HuH-7 (cell line): ENCODE measurements around the gene ASTL.
A peak's percentile ranks its signal among the peaks of the same experiment; 100 is the strongest.

Experiments used
- DNase-seq: peaks from one replicate; pipeline ENCODE4 v3.0.0; 2011; ENCODE audit warnings: low spot score

The ASTL gene

GRCh38 chr2:96129528-96130120 is 8.7 kb downstream of the ASTL start:
- DNase-seq: no peak

- DNase-seq: no peak
These were observed 9.8 kb downstream of the ASTL start for GRCh38 chr2:96128456-96128855.

DNA sequence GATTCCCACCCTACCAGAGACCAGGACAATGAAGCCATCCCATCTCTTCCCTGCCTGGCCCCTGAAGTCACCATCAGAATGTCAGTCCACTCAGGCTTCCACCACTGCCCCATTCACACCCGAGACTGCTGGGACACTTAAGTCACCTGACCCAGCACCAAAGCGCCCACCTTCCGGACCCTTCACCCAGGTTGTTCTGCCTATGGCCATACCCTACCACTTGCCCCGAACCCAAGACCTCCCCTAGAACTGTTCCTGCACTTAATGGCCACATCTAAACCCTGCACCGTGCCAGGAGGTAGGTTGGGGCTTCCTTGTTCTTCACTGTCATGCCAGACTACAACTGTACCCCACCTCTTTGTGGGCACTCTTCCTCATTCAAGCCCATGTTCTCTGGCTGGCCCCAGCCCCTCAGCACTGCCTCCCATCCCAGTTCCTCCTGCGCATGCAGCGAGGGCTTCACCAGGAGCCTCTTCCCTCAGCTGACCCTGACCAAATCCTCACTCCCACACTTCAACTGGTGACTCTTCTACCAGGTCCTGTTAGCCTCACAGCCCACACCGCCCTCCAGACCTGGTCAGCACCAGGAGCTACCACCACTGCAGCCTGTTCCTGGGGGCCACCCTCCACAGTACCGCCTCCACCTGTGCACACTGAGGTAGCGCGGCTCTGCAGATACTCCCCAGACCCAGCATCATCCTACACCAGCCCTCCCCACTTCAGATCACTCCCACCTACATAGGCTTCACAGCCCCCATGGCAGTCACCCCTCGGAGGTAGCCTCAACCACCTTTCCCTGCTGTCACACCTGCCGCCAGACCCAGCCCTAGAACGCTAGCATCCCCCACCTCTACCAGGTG is 13.7 kb downstream of the ASTL start:
- no peak for DNase-seq

DNA sequence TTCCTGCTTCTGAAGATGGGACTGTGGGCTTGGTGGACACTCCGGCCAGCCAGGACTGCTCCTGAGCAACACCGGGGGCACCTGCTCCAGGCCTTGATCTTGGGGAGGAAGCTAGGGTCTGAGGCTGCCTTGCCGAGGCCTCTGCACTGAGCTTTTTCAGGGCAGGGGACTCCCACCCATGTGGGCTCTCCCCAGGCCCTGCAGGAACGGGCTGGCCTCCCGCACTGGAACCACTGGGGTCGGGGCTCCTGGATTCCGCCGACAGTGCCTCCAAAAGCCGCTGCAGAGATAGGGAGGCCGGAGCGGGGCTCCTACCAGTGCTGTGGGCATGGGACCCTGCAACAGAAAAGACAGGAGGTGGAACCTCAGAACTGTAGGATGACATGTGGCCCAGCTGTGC is 14.4 kb downstream of the ASTL start:
- DNase-seq: no peak

DNA sequence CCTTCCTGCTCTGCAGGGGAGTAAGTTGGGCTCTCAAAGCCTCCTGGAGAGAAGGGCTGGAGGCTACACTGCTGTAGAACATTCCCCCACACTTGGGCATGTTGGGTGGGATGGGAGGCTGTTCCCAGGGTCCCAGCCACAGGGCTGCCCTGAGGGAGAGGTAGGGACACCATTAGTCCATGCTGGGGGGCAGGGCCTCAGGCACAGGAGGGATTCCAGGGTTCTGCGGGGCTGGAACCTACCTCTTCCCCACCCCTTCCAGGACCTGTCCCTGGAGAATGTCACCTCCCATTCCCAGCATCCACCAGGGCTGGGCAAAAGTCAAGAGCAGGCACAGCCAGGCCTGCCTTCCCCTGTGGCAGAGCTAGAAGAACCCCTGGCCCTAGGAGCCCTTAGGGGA is 15.0 kb downstream of the ASTL start:
- no peak for DNase-seq

DNA sequence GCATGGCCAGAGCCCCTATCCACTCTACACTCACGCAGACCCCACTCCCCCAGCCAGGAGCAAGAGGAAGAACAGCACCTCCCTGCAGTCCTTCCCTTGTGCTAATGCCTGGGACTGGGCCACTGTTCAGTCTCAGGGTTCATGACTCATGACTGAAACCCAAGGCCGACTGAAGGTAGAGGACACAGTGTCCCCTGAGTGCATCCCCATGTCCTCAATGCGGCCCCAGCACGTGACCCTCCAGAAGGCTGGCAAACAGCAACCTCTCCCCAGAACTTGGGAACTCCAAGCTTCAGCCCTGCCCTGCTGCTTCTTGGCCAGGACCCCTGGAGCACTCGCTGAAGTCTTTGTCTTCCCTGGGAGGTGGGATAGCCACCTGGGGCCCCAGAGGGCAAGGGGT is 15.9 kb downstream of the ASTL start:
- no peak for DNase-seq

DNA sequence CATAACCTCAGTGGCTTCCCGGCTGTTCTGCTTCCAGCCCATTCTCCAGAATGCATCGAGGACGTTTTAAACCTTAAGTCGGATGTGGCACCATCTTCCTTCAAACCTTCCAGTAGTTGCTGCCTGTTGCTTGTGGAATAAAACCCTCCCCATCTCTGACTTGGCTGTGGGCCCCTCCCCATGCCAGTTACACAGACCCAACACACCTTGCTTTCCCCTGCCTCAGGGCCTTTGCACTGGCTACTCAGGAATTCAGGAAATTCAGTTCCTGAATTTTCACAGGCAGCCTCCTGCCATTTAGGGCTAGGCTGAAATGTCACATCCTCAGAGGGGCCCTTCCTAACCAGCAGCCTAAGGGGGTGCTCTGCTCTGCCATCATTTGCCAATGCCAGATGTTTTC is 16.9 kb downstream of the ASTL start:
- DNase-seq: no peak

DNA sequence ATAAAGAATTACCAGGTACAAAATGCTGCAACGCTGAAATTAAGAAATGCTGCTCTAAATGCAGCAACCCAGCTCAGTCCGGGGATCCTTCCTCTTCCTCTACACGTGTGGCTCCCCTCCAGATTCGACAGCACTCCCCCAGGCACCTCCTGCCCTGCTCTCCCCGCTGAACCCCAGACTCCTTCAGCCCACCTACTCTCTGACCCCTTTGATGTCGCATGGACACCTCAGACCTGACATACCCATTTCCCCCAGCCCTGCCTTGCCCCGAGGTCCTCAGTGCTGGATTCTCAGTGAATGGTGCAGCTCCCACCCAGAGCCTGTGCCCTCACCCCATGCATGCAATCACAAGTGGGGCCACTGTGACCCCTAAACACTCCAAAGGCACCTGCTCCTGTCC is 17.3 kb downstream of the ASTL start:
- no peak for DNase-seq

- DNase-seq: no peak
These were observed 18.1 kb downstream of the ASTL start for GRCh38 chr2:96120091-96120720.

DNA sequence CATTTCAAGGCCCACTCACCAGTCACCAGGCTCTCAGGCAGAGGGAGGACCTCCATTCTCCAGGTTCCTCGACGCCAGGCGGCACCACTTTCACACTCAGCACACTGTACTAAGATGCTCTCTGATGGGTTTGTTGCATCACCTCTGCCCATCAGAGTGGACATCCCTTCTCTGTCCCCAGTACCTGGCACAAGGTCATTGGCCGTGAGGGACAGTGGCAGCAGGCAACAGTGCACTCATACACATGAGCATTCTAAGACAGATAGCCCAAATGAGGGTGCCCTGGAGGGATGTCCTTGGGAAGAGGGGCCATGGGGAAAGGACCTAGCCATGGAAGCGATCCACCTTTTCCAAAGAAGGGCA is 18.9 kb downstream of the ASTL start:
- no peak for DNase-seq

- DNase-seq: no peak
These were observed 19.5 kb downstream of the ASTL start for GRCh38 chr2:96118698-96119388.

- no peak for DNase-seq
These were observed 20.4 kb downstream of the ASTL start for GRCh38 chr2:96117701-96118588.

- peak; percentile 94 for DNase-seq
These were observed 21.3 kb downstream of the ASTL start for GRCh38 chr2:96116879-96117533.

GRCh38 chr2:96116424-96116878 is 21.9 kb downstream of the ASTL start, which contains the start of gene ADRA2B:
ADRA2B (minus strand) TSS chr2:96116571; CDS start chr2:96116149, 422 bp downstream.
- DNase-seq: peak; percentile 85

DNA sequence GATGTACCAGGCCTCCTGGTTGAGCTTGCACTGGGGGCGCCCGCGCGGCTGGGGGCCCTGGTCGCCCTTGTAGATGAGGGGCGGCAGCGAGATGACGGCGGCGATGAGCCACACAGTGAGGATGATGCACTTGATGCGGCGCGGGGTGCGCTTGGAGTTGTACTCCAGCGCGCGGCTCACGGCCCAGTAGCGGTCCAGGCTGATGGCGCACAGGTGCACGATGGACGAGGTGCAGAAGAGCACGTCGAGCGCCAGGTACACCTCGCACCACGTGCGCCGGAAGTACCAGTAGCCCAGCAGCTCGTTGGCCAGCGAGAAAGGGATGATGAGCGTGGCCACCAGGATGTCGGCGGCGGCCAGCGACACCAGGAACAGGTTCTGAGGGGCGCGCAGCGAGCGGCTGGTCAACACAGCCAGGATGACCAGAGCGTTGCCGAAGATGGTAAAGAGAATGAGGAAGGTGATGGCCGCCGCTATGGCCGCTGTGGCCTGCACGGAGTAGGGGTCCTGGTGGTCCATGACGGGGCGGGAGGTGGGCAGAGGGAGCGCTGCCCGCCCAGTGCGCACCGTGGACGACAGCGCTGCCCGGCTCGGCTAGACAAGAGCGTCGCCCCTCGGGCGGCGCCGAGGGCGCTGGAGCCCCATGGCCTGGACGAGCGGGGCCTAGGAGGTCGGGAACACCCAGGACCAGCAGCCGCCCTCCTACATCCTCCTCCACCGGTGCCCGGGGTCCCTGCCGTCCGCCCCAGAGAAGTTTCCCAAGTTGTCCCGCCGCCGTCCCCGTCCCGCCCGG is 22.5 kb downstream of the ASTL start:
- DNase-seq: no peak

DNA sequence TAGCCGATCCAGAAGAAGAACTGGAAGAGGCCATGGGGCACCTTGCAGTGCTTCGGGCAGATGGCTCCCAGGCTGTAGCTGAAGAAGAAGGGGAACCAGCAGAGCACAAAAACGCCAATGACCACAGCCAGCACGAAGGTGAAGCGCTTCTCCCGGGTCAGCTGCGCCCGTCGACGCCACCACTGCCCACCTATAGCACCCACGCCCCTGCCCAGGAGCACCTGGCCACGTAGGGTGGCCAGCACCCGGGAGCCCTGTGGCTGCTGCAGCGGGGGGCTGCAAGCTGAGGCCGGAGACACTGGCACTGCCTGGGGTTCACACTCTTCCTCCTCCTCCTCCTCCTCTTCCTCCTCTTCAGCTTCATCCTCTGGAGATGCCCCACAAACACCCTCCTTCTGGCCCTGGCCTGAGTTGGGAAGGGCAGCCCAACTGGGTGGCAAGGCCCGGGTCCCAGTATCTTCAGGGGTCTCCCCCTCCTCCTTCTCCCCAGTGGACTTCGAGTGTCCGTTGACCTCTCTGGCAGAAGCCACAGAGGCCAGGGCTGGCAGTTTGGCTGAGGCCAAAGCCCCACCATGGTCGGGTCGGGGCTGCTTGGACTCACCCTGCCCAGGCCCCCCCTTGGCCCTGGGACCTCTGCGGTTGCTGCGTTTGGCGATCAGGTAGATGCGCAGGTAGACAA is 23.3 kb downstream of the ASTL start:
- DNase-seq: no peak

DNA sequence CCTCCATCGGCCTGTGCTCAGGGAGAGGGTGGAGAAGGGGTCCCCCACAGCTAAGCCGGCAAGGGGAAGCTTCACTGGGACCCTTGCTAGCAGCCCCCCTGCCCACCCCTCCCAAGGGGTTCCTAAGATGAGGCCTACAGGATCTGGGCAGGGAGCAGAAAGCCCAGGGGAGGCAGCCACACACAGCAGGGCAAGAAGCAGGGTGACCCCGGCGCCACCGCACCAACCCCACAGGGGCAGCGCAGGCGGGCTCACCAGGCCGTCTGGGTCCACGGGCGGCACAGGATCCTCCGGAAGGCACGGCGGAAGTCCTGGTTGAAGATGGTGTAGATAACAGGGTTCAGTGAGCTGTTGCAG is 23.8 kb downstream of the ASTL start:
- DNase-seq: no peak

DNA sequence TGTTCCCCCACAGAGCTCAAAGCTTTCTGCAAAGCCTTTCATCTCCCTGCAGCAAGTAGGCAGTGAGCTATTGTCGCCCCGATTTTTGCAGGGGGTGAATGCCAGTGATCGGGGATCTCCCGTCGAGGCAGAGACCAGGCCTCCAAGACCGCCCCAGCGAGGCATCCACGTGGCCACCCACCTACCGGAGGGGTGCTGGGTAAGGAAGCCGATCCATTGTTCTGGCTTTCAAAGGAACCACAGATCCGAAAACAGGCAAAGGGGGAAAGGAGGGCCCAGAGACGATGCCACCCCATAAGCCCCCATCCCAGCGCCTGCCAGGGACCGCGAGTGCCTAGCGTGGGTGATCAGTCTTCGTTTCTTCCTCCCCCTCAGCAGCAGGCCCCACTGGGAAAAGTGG is 24.4 kb downstream of the ASTL start:
- no peak for DNase-seq

GRCh38 chr2:96113367-96113677 is 25.0 kb downstream of the ASTL start:
- no peak for DNase-seq
